HG03460 (cell line): Measurements from ENCODE around the gene CD200.
"Not testable (repeated sequence)": the region's sequence is repeated elsewhere in the genome, so short reads cannot be mapped to it uniquely, and the experiment has no call there.

Experiments used
- ATAC-seq: cut with Tn5 transposase; IDR thresholded peaks from one replicate; pipeline ENCODE4 v1.9.1; 2021; ENCODE audit not compliant: unreplicated experiment

The CD200 gene

DNA sequence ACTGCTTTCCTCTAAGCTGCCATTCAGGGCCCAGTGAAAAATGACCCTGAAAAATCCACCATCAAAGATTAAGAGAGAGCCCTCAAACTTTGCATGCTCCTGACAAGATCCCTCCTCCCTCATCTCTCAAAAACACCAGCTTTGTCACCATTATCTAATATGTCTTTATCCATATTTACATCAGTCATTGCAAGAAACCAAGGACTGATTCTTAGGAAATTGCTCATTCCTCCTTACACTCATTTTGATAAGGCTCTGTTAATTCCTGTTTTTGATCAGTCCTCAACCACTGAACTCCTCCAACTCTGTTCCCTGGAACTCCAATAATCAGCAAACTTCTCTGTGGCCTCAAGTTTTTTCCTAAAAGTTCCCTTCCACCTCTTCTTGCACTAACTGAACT lies 51.8 kb downstream of the CD200 start:
- no peak for ATAC-seq

GRCh38 chr3:112388972-112389371 lies 56.0 kb downstream of the CD200 start:
- ATAC-seq: no peak

GRCh38 chr3:112389961-112390360 lies 57.0 kb downstream of the CD200 start:
- no peak for ATAC-seq

GRCh38 chr3:112390783-112391641 lies 58.1 kb downstream of the CD200 start:
- ATAC-seq: peak; percentile 71

GRCh38 chr3:112391648-112392047 lies 58.7 kb downstream of the CD200 start:
- peak; percentile 17 for ATAC-seq

- ATAC-seq: no peak
These were observed 59.7 kb downstream of the CD200 start for GRCh38 chr3:112392393-112393359.

DNA sequence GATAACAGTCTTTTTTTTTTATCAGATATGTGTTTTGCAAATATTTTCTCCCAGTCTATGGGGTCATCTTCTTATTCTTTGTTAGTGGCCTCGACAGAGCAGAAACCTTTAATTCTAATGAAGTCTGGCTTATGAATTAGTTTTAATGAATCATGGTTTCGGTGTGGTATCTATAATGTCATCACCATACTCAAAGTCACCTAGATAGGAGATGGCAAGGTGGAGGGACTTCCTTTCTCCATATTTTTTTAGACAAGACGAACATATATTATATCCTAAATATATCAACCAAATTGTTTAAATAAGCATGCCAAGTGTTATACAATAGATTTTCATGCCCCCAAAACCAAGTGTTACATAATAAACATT lies 60.4 kb downstream of the CD200 start:
- ATAC-seq: no peak

DNA sequence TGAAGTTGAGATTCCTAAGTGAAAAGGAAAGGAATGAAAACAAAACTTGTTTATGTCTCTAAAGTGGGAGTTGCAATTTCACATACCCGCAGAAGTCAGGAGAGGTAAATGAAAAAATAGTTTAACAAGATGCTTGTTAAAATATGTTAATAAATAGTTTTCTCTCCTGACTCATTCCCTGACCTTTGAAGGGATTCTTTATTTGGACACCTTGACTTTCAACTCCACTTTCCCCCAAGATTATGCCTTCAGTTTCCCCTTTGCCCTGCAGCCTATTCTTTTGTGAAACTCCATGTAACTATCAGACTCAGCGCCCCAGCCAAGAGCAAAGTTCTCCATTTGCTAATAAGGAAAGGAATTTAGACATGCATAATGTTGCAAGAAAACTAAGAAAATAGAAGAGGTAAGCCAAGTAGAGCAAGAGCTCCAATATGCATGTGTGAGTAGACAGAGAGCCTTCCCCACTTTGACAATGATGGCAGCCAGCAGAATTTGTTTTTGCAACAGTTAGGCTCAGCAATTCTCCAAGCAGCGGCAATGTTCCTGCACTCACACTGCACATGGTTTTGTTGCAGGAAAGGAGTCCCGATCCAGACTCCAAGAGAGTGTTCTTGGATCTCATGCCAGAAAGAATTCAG lies 61.2 kb downstream of the CD200 start:
- no peak for ATAC-seq

DNA sequence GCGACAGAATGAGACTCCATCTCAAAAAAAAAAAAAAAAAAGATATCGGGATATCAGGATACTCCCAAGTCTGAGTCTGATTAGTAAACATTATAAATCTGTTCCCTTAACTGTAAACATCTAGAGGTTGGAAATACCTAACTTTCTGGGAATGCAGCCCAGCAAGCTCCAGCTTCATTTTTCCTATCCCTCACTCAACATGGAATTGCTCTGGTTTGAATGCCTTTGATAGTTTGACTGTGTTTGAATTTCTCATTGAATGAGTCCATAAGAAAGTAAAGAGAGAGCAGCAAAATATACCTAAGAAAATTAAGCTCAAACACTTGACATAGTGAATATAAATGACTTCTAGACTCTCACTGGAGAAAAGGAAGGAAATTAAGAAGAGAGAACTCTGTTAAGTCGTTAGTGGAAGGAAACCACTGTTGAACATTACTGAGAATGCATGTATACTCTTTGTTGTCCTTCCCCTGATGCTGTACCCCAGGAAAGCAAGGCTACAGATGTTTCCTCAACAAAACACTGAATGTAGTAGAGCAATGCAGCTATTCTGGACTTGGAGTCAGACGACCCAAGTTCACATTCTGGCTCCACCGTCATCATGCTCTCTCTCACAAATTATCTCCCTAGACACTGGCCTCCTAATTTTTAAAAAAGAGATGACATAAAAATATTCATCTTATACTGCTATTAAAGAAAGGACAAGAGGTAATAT lies 62.4 kb downstream of the CD200 start:
- no peak for ATAC-seq

GRCh38 chr3:112395896-112396290 lies 62.9 kb downstream of the CD200 start:
- no peak for ATAC-seq

GRCh38 chr3:112397556-112397955 lies 64.6 kb downstream of the CD200 start:
- ATAC-seq: no peak

DNA sequence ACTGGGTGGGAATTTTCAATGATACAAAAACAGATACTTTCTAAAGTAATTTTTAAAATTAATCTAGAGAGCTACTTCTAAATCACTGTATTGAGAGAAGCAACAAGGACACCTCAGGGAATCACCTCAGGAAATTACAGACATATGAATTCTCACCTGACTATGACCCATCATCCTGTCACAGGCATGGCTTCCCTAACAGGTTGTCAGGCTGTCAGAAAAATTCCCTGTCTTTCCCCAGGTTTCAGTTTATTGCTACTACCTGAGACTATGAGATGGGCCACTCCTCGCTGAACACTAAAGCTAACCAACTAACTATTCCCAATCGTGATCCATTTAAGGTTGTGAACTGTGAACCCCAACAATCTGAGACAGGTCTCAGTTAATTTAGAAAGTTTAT lies 66.1 kb downstream of the CD200 start:
- no peak for ATAC-seq

DNA sequence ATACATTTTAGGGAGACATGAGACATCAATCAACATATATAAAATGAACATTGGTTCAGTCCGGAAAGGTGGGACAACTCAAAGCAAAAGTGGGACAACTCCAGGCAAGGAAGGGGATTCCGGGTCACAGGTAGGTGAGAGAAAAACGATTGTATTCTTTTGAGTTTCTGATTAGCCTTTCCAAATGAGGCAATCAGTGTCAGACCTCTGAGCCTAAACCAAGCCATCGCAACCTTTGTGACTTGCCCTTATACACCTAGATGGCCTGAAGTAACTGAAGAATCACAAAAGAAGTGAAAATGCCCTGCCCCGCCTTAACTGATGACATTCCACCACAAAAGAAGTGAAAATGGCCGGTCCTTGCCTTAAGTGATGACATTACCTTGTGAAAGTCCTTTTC lies 66.6 kb downstream of the CD200 start:
- not testable (repeated sequence) for ATAC-seq

DNA sequence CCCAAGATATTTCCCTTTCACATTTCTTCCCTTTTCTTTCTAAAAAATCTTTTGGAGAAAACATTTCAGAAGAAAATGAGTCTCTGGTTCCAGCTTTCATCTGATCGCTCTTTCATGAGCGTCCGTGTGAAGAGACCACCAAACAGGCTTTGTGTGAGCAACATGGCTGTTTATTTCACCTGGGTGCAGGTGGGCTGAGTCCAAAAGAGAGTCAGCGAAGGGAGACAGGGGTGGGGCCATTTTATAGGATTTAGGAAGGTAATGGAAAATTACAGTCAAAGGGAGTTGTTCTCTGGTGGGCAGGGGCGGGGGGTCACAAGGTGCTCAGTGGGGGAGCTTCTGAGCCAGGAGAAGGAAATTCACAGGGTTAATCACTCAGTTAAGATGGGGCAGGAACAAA lies 67.4 kb downstream of the CD200 start:
- ATAC-seq: not testable (repeated sequence)

GRCh38 chr3:112401617-112402016 lies 68.7 kb downstream of the CD200 start:
- ATAC-seq: no peak

- ATAC-seq: no peak
These were observed 70.1 kb downstream of the CD200 start for GRCh38 chr3:112403103-112403502.

DNA sequence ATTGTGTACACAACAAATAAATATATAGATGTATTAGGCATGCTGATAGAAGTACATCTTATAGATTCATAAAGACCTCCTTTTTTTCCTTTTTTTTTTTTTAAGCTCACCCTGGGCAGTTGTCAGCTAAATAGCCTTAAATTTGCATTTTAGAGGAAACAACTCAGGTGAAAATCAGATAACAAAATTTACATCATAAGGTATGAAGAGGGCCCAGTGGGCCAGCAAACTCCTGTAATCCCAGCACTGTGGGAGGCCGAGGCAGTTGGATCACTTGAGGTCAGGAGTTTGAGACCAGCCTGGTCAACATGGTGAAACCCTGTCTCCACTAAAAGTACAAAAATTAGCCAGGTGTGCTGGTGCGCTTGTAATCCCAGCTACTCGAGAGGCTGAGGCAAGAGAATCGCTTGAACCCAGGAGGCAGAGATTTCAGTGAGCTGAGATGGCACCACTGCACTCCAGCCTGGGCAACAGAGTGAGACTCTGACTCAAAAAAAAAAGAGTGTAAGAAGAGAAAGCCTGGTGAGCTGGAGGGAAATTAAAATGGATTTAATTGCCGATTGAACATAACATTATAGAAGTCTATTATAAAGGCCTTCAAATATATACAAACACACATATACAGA lies 72.1 kb downstream of the CD200 start:
- ATAC-seq: not testable (repeated sequence)

GRCh38 chr3:112405845-112406244 lies 72.9 kb downstream of the CD200 start:
- no peak for ATAC-seq

DNA sequence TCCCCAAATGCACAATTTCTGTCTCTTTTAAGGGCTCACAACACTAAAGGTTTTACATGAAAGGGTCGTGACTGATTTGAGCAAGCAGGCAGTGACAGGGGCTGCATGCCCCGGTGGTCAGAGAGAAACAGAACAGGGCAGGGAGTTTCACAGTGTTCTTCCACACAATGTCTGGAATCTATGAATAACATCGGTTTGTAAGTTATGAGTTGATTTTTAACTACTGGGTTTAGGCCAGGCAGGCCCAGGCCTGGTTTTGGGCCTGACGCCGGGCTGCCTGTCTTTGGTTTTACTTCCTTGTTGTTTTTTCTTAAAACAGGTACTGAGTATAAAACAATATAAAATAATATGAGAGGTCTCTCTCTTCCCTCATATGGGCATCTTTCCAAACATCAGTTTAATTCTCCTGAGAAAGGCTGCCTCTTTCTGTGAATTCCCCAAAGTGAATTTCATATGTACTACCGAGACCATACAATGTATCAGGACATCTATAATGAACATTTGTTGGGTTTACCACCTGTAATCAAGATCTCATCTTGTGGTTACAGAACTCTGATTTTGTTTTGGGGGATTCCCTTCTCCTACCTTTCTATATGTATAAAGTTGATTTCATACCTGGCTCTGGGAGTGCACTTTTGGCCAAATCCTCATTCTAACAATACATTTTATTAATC lies 74.4 kb downstream of the CD200 start:
- peak; percentile 47 for ATAC-seq
